GM11168 (cell line): ENCODE measurements around the gene GHRHR.

Experiments
- in situ Hi-C: fragments of 300-500 bp; cut with MboI; formaldehyde crosslinking; loops from one replicate; pipeline ENCODE4 v1.12.0; 2022; ENCODE audit warnings: low sequenced_read_pairs; ENCODE audit not compliant: unreplicated experiment

The GHRHR gene

DNA sequence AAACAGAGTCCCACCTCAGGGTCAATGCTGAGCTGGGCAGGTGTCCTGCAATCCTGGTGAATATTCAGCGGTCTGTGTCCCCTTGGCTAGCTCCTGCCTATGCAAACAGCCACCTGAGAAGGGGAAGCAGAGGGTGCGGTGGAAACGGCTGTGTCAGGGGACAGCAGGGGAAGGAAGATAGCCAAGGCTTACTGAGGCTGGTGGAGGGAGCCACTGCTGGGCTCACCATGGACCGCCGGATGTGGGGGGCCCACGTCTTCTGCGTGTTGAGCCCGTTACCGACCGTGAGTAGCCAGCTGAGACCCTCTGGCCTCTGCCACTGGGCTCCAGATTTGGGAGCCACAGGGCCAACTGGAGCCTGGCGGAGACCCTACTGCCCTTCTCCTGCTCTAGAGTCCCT, at the start of gene GHRHR:
TSS of gene GHRHR (plus strand) at position 112 of the 400 bp plus-strand sequence. CDS start at position 228, 116 bp downstream.
- in situ Hi-C loops = no loop called here

DNA sequence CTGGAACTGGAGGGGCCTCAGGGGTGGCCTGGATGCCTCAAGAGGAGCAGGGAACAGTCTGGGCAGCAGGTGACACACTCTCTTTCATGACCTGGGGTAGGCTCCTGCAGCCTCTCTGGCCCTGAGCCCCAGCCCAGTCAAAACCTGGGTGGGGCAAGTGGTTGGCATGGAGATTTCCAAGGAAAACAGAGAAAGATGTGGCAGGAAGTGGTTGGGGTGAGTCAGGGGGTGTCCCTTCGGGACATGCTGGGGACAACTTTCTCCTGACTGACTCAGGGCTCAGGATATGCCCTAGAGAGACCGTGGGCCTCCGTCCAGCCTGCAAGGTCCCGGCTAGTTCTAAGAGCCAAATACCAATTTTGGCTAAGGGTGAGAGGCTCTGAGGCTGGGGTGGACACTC, 49.2 kb upstream of the GHRHR start:
- in situ Hi-C loops = no loop called here

DNA sequence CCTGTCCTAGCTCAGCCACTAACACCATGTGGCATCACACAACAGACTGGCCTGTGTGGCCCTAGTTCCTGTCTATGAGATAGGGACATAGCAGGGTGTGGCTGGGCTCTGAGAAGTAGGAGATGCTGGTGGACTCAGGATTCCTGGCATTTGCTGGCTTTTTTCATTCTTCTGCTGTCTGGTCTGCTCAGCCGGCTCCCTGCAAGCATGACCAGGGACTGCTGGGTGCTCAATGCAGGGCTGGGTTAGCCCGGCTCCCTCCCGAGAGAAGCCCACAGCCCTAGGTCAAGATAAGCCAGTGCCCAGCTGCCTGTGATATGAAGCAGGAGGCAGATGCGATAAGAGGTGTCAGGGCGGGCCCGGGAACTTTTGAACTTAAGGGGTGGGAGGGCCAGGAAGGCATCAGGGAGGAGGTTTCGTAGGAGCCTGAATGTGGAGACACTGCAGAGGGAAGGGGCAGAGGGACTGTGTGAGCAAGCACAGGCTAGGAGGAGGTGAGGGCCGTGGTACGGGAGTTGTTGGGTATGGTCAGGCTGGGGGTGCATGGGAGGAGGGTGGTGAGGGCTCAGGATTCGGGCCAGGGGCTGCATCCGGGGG, 48.6 kb upstream of the GHRHR start:
- in situ Hi-C loops = no loop called here

DNA sequence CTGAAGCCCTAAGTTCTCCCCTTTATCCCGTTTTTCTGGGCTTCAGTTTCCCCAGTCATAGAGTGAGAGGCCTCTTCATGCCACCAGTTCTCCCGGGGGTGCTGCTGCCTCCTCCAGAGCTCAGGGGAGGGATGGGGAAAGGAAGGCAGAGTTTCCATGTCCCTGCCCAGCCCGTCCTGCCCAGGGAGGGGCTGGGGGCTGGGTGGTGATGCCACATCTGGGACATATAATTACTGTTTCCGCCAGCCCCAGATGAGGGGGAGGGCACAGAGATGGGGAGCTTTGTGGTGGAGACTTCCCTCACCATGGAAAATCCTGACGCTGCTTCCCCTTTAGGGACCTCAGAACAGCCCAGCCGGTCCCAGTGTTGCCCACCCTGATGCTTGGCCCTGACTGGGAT, 48.0 kb upstream of the GHRHR start:
- in situ Hi-C loops = no loop called here

DNA sequence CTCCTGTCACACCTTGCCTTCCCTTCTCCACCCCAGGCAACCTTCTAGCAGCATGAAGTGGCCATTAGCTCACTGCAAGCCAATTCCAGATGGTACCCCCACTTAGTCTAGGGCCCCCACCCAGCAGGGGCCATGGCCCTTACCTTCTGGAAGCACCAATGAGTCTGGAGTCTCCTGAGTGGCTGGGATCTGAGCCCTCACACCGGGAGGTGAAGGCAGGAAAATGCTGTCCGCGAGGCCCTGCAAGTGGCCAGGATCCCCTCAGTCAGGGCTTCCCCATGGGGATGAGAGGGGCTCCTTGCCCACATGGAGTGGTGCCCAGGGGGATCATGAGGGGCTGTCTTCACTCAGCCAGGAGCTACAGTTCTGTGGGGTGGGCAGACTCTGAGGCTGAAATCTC, 47.5 kb upstream of the GHRHR start:
- in situ Hi-C loops = no loop called here

DNA sequence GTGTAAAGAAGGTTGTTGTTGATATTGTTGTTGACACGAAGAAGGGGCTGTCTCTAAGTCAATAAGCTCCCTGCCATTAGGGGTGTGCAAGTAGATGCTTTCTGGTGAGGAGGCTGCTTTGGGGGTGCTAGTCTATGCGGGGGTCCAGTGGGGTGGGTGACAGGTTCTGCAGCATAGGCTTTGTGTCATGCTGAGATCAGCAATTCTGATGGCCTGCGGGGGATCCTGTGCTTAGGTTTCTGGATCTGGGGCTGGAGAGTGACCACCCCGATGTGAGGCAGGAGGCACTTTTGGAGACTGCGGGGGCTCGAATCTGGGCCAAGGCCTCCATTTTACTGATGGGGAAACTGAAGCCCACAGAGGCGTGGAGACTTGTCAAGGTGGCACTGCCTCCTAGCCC, 47.0 kb upstream of the GHRHR start:
- in situ Hi-C loops = no loop called here

DNA sequence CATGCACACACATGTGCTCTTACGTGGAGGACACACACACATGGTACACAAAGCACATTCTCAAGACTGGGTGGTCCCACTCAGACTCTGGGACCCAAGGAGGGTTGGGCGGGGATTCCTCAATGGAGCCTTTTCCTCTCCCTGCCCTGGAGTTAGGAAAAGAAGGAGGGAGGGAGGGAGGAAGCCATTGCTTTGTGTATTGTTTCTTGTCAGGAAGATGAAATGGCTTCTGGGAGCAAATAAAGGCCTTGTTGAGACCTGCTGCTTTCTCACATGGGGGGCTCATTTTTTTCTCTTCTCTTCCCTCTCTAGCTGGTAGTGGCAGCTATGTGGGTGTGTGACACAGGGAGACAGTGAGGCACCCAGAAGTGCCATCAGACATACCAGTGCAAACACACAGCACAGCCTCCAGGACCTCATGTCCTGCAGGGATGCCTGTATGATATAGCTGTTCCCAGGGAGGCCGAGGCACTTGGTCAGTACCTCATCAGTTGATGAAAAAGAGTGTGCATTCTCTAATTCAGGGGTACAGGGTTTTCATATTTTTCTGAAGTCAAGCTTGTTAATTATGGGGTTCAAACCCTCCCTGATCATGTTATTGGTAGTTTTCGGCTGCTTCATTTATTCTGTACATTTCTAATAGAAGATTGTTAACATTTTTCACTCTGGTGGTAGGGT, 46.4 kb upstream of the GHRHR start:
- in situ Hi-C loops = no loop called here

DNA sequence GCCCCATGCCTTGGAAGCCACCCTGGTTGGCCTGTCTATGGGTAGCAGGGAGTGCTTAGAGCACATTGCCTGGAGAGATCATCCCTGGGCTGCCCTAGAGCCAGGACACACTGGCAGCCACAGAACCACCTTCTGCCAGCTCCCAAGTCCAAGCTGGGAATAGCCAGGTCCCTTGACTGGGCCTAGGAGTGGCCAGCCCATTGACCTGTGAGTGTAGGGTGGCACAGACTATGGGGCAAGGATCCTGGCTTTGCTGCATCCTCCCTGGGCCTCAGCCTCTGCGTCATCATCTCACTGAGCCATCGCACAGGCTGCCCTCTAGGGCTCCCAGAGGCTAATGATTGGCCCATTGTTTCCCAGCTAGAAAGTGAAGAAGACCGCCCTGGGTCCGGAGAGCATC, 45.1 kb upstream of the GHRHR start:
- in situ Hi-C loops = no loop called here

DNA sequence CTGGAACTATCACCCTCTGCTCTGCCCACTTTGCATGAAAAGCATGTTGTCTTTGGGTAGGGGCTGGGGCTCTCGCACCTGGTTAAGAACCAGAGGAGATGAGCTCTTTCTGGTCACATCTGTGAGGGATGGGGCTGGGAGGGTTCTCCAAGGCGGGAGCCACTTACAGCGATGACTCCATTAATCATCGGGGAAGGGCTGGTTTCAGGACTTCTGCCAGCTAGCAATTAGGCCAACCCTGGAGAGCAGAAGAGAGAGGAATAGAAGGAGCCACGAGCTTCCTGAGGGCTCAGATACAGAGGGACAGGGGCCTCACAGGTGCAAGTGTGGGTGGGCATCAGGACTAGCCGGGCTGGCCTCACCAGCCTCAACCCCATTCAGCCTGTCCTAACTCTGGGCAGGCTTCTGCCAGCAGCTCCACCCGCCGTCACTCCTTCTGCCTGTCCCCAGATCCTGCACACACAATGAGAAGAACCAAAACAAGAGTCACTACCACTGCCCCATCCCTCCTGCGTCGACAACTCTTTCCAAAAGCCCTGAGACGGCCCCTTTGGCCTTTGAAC, 43.7 kb upstream of the GHRHR start:
- in situ Hi-C loops = no loop called here

DNA sequence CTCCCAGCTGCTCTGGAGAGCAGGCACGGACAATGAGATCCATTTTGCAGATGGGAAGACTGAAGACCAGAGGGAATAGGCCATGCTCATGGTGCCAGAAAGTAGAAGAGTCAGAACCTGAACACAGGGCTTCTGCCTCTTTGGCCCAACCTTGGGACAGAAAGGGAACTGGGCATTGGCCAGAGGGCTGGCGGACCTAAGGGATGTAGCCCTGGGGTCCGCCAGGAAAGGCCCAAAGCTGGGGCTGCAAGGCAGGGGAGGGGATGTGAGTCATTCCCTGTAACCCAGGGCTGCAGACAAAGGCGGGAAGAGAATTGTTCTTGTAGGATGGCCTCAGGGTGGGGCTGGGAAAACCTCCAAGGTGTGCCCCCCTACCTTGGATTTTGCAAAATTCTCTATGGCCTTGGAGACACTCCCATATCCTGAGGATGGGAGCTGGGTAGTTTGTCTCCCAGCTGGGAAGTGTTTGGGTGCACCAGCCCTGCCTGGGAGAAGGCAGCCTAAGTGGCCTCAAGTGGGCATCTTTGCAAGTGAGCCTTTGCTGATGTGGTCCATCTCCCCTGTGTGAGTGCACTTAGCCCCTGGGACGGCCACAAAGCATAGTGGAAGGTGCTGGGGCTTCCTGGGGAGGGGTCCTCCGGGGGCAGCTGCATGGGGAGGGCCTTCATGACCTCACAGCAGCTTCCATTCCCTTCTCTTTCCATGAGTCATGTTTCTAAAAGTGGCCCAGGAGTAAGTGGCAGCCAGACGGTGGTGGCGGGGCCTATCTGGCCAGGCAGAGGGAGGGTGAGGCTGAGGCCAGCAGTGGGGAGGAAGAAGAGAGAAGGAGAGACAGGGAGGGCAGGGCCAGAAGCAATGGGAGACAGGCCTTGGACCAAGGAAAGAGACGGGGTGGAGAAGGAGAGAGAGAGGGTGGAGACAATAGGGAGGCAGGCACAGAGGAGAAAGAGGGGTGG, 42.9 kb upstream of the GHRHR start:
- in situ Hi-C loops = no loop called here

DNA sequence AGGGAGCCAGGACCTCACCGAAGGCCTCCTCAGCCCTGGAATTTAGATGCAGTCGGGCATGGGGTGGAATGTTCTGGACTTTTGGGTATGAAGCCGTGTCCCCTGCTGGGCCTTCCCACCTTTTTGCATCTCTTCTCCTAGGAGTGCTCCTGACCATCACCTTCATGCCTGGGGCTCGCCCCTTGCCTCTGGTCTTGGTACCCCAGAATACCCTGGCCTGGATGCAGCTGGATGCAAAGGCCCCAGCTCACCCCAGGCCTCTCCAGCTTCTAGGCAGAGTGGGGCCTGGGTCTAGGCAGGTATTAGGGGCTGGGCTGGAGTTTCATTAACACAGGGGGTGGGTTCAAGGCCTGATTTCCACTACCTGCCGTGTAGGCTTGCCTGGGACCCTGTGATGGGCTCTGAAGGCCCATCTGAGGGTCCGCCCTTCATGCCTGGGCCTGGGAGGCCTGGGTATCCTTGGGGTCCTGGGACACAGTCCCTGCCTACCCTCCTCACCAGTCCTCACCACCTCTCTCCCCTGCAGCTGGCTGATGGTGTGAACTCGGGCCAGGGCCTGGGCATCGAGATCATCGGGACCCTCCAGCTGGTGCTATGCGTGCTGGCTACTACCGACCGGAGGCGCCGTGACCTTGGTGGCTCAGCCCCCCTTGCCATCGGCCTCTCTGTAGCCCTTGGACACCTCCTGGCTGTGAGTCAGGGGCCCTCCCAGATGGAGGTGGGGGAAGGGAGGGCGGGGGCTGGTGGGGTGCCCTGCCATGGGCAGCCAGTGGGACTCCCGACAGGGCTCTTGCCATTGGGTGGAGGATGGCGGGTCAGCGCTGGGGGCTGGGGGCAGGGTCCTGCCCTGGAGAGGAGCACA, 42.0 kb upstream of the GHRHR start:
- in situ Hi-C loops = no loop called here

DNA sequence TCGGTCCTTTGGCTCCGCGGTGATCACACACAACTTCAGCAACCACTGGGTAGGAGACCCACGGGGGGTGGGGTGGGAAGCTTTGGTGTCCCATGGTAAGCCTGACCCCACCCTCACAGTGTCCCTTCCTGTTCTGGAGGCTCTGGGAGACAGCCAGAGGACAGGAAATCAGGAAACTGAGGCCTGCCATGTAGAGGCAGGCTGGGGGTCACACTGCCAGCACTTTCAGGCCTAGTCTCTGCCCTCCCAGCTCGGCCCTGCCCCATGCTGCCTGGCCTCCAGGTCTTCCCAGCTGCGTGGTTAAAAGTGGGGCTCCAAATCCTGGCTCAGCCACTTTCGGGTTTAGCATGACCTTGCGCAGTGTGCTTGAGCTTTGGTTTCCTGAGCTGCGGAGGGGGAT, 41.2 kb upstream of the GHRHR start:
- in situ Hi-C loops = no loop called here

DNA sequence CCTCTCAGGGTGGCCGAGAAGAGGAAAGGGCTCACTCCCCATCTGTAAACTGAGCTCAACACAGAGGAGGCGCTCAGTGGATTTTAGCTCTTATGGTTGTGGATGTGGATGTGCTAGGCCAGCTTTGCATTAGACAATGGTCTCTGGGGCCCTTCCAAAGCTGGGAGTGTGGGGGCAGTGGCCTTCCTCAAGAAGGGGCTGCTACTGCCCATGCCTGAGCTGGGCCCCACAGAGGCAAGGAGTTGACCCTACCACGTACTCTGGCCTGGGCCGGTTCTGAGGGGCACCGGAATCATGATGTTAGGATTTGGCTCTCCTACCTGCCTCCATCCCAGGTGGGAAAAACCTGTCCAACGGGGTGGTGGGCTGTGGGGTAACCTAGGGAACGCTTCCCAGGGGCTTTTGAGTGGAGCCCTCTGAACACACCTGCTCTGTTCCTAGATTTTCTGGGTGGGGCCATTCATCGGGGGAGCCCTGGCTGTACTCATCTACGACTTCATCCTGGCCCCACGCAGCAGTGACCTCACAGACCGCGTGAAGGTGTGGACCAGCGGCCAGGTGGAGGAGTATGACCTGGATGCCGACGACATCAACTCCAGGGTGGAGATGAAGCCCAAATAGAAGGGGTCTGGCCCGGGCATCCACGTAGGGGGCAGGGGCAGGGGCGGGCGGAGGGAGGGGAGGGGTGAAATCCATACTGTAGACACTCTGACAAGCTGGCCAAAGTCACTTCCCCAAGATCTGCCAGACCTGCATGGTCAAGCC, 40.6 kb upstream of the GHRHR start:
- in situ Hi-C loops = no loop called here

DNA sequence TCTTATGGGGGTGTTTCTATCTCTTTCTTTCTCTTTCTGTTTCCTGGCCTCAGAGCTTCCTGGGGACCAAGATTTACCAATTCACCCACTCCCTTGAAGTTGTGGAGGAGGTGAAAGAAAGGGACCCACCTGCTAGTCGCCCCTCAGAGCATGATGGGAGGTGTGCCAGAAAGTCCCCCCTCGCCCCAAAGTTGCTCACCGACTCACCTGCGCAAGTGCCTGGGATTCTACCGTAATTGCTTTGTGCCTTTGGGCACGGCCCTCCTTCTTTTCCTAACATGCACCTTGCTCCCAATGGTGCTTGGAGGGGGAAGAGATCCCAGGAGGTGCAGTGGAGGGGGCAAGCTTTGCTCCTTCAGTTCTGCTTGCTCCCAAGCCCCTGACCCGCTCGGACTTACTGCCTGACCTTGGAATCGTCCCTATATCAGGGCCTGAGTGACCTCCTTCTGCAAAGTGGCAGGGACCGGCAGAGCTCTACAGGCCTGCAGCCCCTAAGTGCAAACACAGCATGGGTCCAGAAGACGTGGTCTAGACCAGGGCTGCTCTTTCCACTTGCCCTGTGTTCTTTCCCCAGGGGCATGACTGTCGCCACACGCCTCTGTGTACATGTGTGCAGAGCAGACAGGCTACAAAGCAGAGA, 39.9 kb upstream of the GHRHR start:
- in situ Hi-C loops = no loop called here

DNA sequence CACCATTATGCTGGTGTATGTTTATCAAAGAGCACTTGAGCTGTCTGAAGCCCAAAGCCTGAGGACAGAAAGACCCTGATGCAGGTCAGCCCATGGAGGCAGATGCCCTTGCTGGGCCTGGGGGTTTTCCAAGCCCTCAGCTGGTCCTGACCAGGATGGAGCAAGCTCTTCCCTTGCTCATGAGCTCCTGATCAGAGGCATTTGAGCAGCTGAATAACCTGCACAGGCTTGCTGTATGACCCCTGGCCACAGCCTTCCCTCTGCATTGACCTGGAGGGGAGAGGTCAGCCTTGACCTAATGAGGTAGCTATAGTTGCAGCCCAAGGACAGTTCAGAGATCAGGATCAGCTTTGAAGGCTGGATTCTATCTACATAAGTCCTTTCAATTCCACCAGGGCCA, 39.1 kb upstream of the GHRHR start:
- in situ Hi-C loops = no loop called here

DNA sequence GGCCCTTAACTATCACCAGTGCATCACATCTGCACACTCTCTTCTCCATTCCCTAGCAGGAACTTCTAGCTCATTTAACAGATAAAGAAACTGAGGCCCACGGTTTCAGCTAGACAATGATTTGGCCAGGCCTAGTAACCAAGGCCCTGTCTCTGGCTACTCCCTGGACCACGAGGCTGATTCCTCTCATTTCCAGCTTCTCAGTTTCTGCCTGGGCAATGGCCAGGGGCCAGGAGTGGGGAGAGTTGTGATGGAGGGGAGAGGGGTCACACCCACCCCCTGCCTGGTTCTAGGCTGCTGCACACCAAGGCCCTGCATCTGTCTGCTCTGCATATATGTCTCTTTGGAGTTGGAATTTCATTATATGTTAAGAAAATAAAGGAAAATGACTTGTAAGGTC, 38.6 kb upstream of the GHRHR start:
- in situ Hi-C loops = no loop called here

DNA sequence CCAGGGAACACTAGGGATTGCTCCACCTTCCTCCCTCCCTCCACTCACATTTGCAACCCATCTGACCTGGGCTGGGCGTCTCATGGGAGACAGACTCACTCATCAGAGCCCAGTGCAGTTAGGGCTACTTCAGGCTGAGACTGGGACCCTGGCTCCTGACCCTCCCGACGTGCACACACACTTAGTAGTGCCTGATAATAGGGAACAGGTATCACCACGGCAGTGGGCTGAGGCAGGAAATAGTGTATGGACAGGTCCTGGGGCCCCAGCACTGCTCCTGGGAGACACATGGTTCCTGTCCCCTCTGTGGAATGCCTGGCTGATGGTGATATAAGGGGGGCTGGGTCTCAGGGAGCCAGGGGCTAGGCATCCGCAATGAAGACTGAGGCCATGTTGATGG, 37.8 kb upstream of the GHRHR start:
- in situ Hi-C loops = no loop called here

DNA sequence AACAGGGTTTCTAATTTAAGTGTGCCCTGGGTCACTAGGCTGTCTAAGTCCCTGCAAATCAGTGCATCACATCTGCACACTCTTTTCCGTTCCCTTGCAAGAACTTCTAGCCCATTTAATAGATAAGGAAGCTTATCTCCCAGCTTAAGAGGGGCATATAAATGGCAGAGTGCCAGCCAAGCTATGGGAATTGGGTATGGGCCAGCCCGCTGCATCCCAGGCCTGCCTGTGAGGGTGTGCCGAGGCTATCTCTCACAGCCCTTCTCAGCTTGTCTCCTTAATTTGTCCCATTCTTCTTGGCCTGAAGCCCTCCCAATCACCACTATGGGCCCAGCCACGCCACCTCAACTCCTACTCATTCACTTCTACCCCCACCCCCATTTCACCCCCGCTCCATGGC, 37.4 kb upstream of the GHRHR start:
- in situ Hi-C loops = no loop called here

DNA sequence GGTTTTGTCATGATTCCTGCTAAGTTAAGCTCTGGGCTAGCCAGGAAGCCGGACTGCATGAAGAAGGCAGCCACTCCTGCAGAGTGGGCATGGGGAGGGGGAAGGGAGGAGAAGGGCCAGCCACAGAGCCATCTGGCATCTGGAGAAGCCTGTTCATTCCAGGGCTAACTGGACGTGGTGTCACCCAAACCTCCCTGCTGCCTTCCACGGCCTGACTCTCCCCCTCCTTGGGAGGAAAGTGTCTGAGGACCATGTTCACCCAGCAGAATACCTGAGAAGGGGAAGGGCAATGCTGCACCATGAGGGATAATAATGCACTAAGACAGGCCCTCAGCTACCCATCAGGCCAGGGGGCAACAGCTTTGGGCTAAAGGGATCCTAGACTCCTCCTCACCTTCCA, 36.7 kb upstream of the GHRHR start:
- in situ Hi-C loops = no loop called here
